ENCODE data around the gene KCTD2. TPM values are rescaled to one million over a fixed set of nuclear protein-coding genes. Genes with fewer than 3 reads are reported as not detected.

The KCTD2 gene
- total and polyA plus RNA-seq, 9 of the 15 experiments (the other 6 are each of a cell fraction or from before 2014, with no cell fraction given) = 1.7 to 32.9 (median 15.8) TPM

DNA sequence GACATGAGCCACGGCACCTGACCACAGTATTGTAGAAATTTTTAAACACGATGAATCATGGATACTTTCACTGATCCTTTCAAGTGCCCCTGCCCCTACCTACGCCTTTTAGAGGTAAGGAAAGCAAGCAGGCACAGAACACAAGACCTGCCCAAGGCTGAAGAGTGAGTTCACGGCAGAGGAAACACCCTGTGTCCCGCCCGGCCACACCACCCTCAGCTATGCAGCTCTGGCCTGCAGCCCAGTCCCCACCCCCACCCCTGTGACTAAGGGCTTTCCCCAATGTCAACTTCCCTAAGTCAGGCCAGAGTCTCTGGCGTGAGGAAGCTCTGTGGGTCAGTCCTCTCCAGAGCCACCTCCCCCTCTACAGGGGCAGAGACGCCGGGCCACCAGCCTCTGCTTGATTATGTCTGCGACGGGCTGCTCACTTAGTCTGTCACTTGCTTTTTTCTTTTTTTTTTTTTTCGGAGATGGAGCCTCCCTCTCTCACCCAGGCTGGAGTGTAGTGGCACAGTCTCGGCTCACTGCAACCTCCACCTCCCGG is 49.1 kb downstream of the KCTD2 start (continued):
- no peak for TF ChIP-seq ZNF584 (CRISPR knock-in tag; IDR thresholded peaks at IDR 0.05; ENCODE audit: low read depth)
- TF ChIP-seq ZNF24 (IDR thresholded peaks at IDR 0.05) = no peak
- no peak for TF ChIP-seq ZKSCAN1 (IDR thresholded peaks at IDR 0.05; ENCODE audit: low read depth, low read length)
- no peak for TF ChIP-seq TAF15 (IDR thresholded peaks at IDR 0.05; ENCODE audit: low read depth, low read length)
- TF ChIP-seq BCOR (IDR thresholded peaks at IDR 0.05) = peak; percentile 88
- TF ChIP-seq E2F3 (CRISPR knock-in tag; IDR thresholded peaks at IDR 0.05) = no peak
- no peak for TF ChIP-seq ZFP36 (IDR thresholded peaks at IDR 0.05; ENCODE audit: low read depth, low read length, partially characterized antibody)
- peak; percentile 94 for TF ChIP-seq TEAD4 (IDR thresholded peaks at IDR 0.05; ENCODE audit: low read length)
- peak; percentile 92; the same call in 1 of the 2 replicates for TF ChIP-seq TEAD4 (CRISPR knock-in tag; IDR thresholded peaks at IDR 0.05; ENCODE audit: borderline replicate concordance)
- TF ChIP-seq SMARCA4 (IDR thresholded peaks at IDR 0.05) = peak; percentile 84
- TF ChIP-seq, protein P1, sequence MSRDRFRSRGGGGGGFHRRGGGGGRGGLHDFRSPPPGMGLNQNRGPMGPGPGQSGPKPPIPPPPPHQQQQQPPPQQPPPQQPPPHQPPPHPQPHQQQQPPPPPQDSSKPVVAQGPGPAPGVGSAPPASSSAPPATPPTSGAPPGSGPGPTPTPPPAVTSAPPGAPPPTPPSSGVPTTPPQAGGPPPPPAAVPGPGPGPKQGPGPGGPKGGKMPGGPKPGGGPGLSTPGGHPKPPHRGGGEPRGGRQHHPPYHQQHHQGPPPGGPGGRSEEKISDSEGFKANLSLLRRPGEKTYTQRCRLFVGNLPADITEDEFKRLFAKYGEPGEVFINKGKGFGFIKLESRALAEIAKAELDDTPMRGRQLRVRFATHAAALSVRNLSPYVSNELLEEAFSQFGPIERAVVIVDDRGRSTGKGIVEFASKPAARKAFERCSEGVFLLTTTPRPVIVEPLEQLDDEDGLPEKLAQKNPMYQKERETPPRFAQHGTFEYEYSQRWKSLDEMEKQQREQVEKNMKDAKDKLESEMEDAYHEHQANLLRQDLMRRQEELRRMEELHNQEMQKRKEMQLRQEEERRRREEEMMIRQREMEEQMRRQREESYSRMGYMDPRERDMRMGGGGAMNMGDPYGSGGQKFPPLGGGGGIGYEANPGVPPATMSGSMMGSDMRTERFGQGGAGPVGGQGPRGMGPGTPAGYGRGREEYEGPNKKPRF (IDR thresholded peaks at IDR 0.05; ENCODE audit: low read depth, low read length) = no peak
- TF ChIP-seq POLR2A (conservative IDR thresholded peaks at IDR 0.05) = peak; percentile 71
- TF ChIP-seq MBD2 (IDR thresholded peaks at IDR 0.05; ENCODE audit: borderline replicate concordance, low read depth) = peak; percentile 74
- TF ChIP-seq MTF1 (CRISPR knock-in tag; IDR thresholded peaks at IDR 0.05; ENCODE audit: borderline replicate concordance) = no peak
- TF ChIP-seq HSF4 (CRISPR knock-in tag; IDR thresholded peaks at IDR 0.05; ENCODE audit: borderline replicate concordance) = no peak
- TF ChIP-seq ZNF347 (CRISPR knock-in tag; IDR thresholded peaks at IDR 0.05; ENCODE audit: low read depth) = no peak
- TF ChIP-seq CTBP1 (IDR thresholded peaks at IDR 0.05; ENCODE audit: borderline replicate concordance) = peak; percentile 83
- TF ChIP-seq FUS (optimal IDR thresholded peaks at IDR 0.05; ENCODE audit: low read depth, low read length) = no peak
- peak; percentile 35 for TF ChIP-seq NUFIP1 (IDR thresholded peaks at IDR 0.05; ENCODE audit: partially characterized antibody)
- TF ChIP-seq, protein P2, sequence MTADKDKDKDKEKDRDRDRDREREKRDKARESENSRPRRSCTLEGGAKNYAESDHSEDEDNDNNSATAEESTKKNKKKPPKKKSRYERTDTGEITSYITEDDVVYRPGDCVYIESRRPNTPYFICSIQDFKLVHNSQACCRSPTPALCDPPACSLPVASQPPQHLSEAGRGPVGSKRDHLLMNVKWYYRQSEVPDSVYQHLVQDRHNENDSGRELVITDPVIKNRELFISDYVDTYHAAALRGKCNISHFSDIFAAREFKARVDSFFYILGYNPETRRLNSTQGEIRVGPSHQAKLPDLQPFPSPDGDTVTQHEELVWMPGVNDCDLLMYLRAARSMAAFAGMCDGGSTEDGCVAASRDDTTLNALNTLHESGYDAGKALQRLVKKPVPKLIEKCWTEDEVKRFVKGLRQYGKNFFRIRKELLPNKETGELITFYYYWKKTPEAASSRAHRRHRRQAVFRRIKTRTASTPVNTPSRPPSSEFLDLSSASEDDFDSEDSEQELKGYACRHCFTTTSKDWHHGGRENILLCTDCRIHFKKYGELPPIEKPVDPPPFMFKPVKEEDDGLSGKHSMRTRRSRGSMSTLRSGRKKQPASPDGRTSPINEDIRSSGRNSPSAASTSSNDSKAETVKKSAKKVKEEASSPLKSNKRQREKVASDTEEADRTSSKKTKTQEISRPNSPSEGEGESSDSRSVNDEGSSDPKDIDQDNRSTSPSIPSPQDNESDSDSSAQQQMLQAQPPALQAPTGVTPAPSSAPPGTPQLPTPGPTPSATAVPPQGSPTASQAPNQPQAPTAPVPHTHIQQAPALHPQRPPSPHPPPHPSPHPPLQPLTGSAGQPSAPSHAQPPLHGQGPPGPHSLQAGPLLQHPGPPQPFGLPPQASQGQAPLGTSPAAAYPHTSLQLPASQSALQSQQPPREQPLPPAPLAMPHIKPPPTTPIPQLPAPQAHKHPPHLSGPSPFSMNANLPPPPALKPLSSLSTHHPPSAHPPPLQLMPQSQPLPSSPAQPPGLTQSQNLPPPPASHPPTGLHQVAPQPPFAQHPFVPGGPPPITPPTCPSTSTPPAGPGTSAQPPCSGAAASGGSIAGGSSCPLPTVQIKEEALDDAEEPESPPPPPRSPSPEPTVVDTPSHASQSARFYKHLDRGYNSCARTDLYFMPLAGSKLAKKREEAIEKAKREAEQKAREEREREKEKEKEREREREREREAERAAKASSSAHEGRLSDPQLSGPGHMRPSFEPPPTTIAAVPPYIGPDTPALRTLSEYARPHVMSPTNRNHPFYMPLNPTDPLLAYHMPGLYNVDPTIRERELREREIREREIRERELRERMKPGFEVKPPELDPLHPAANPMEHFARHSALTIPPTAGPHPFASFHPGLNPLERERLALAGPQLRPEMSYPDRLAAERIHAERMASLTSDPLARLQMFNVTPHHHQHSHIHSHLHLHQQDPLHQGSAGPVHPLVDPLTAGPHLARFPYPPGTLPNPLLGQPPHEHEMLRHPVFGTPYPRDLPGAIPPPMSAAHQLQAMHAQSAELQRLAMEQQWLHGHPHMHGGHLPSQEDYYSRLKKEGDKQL (CRISPR knock-in tag; IDR thresholded peaks at IDR 0.05; ENCODE audit: borderline replicate concordance) = no peak
- peak in 1 of 2 experiments; percentile 41; a peak in 2 of 4 replicates for TF ChIP-seq RAD21 (CRISPR knock-in tag; conservative IDR thresholded peaks at IDR 0.05 in 1 of 2, IDR thresholded peaks at IDR 0.05 in 1 of 2)
- TF ChIP-seq, protein P3, sequence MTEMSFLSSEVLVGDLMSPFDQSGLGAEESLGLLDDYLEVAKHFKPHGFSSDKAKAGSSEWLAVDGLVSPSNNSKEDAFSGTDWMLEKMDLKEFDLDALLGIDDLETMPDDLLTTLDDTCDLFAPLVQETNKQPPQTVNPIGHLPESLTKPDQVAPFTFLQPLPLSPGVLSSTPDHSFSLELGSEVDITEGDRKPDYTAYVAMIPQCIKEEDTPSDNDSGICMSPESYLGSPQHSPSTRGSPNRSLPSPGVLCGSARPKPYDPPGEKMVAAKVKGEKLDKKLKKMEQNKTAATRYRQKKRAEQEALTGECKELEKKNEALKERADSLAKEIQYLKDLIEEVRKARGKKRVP (CRISPR knock-in tag; IDR thresholded peaks at IDR 0.05) = no peak
- TF ChIP-seq ZNF12 (CRISPR knock-in tag; IDR thresholded peaks at IDR 0.05) = no peak
